HG03439 (cell line): ENCODE results near the gene CADPS2.
A peak's percentile ranks its signal among the peaks of the same experiment; 100 is the strongest.
"Not testable (repeated sequence)": the region's sequence is repeated elsewhere in the genome, so short reads cannot be mapped to it uniquely, and the experiment has no call there.

Experiments
- ATAC-seq: cut with Tn5 transposase; IDR thresholded peaks from one replicate; pipeline ENCODE4 v1.9.1; 2021; ENCODE audit warnings: mild to moderate bottlenecking, moderate library complexity; ENCODE audit not compliant: unreplicated experiment

The CADPS2 gene

DNA sequence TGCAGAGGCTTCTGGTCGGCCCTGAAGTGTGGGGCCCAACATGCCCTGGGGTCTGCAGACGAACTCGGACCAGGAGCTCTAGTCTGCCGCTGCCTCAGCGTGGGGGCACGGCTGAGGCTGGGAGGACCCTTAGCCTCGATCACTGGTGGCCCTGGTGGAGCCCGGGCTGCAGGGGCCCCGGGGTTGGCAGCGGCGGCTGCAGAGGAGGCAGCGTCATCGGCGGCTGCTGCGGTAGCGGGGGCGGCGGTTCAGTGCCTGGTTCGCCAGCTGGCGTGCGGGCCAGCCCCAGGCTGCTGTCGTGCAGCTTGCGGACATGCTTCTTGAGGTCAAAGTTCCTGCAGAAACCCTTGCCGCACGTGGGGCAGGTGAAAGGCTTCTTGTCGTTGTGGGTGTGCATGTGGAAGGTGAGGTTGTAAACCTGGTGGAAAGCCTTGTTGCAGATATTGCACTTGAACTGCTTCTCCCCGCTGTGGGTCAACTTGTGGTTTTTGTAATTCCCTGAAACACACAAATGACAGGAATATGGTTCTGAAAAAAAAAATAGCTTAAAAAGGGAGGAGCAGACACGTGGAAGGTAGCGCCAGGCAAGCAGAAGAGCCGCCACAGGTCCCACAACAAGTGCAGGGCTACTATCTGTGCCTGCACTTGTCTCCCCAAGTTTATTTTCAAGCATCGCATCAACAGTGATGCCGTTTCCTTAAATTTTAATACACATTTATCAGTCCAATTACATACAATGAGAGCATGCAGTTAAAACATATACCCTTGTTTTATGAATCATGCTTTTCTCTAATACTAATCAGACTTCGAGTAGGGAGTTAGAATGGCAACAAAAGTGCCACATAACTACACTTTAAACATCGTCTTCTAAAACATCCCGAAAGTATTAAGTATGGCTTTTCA is 584.2 kb downstream of the CADPS2 start:
- no peak for ATAC-seq

DNA sequence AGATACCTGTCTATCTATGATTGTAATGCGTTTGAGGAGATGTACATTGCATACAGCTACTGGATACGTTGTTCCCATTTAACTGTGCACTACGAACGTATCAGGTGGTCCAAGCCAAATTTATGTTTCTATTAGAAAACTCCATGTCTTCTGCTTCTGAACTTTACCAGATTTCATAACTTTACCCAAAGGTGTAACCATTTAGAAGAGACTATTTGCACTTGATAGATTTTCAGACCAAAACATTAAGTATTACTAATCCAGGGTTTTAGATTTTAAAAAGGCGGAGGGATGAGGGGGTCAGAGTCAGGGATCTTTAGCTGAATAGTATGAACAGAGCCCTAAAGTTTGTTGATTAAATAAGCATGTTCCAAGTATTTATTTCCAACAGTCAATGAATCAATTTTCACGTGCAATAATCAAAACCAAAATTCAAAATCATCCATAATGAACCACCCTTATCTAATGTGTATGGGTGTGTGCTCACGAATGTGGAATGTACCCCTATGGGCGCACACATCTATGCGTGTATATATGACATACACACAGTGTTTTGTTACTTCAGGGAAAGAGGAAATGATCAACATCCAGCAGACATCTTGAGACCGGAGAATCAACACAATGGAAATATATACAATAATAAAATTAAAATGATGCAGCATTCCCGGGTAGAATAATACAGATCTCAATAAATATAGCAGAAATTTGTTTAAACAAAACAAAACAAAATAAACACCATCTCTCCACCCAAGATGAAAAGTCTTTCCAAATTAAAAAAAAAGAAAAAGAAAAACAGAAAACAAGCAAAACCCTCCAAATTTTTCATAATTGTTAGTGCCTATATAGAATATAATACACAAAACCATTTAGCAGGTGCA is 585.1 kb downstream of the CADPS2 start:
- ATAC-seq: no peak

DNA sequence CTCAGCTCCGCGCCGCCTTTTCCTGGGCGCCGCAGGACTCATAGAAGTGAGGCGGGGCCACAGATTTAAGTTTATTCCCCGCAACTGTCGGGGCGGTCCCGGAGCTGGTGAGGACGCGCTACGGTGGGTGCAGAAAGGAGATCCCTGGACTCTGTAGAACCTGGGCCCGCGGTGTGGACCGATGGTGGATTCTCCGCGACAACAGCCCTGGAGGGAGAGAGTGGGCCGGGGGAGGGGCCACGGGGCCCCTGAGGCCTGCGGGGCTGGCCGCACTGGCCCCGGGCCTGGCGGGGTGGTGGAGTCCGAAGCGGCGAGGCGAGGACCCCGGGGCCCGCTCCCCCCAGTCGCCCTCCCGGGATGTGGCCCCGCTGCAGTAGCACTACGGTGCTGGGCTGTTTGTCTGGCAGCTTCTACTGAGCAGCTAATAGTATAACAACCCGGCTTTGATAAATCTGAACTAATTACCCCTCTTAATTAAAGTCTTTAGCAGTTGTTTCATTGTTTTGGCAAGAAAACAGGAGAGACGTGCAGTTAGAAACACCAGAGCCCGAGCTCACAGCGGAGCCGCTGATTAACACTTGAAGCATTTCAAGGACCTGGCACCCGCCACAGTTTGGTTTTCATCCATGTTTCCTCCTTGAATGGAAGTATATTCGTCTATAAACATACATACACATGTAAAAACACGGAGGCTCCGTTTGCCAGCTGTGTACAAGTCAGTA is 585.9 kb downstream of the CADPS2 start:
- no peak for ATAC-seq

DNA sequence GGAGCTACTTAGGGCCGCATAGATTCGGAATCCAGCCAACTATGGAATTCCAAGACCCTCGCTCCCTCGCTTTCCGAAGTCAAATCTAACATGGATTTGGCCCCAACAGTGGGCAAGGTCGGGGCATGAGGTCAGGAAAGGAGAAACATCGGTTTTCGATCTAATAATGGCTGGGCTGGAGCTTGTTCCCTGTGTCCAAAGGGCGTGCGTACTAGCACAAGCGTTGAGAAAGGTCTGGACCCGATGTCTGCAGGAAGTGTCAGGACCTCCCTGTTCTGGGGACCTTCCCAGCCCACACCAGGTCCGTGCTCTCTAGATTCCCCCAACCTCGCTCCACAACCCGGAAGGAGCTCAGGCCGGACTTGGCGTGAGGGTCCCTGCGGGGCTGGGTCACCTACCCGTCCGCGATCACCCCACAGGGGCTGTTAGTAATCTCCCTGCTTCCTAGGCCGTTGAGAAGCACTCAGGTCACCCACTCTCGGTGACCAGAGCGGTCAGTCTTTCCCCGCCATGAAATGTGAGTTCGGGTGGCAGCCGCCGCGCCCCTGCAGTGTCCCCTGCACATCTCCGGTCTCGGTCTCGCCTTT is 586.5 kb downstream of the CADPS2 start:
- ATAC-seq: no peak

DNA sequence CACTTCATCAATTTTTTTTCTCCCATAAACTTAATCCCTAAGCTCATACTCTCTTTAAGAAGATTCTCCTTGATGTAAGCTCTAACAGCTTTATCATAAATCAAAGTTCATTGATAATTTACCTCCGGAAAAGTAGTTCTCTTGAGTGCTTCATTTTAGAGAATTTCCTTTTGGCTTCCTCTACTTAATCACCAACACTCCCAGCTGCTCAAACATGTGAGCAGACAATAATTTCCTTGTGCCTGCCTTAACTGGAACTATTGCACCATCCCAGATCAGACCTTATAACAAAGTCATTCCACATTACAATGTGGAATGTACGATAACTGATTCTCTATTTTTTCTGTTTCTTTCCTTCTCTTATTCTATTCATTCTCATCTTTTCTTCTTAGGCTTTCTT is 587.6 kb downstream of the CADPS2 start:
- no peak for ATAC-seq

DNA sequence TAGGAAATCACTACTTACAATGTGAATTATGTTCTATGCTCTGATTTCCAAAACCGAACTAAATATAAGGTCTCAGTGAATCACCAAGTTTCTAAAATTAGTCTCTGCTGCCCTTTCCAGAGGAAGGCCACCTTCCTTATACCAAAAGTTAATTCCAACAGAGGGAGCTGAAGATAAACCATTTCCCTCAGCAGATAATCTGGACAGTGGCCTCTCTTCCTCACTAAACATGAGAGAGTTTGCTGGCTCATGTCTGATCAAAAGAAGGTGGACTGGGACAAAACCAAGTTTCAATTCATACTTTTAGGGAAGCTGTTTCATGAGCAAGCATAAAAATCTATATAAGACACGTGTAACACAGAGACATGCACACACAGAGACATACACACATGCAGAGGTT is 588.1 kb downstream of the CADPS2 start:
- ATAC-seq: no peak

GRCh38 chr7:122291189-122291588 is 595.1 kb downstream of the CADPS2 start:
- no peak for ATAC-seq

DNA sequence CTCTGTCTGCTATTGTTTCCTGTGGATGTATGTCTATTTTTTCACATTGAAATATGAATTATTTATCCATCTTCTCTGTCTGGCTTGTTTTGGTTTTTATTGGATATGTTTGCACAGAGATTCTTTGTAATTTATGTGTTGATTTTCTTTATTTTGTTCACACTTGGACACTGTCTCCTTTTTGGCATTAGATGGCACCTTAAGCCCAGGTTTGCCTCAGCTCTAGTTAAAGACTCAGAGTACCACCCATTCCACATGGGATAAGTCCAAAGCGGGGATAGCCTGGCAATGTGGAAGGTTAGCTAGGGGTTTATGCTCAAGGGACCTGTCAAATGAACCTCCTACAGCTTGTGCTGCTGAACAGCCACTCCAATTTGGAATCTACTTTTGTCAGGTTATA is 595.8 kb downstream of the CADPS2 start:
- ATAC-seq: no peak

GRCh38 chr7:122289426-122289825 is 596.8 kb downstream of the CADPS2 start:
- no peak for ATAC-seq

DNA sequence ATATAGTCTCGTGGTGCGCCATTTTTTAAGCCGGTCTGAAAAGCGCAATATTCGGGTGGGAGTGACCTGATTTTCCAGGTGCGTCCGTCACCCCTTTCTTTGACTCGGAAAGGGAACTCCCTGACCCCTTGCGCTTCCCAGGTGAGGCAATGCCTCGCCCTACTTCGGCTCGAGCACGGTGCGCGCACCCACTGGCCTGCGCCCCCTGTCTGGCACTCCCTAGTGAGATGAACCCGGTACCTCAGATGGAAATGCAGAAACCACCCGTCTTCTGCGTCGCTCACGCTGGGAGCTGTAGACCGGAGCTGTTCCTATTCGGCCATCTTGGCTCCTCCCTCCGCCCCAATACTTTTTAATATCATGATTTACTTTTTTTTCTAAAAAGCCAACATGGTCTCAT is 601.7 kb downstream of the CADPS2 start:
- not testable (repeated sequence) for ATAC-seq

GRCh38 chr7:122273117-122273516 is 613.1 kb downstream of the CADPS2 start:
- ATAC-seq: peak; percentile 80

DNA sequence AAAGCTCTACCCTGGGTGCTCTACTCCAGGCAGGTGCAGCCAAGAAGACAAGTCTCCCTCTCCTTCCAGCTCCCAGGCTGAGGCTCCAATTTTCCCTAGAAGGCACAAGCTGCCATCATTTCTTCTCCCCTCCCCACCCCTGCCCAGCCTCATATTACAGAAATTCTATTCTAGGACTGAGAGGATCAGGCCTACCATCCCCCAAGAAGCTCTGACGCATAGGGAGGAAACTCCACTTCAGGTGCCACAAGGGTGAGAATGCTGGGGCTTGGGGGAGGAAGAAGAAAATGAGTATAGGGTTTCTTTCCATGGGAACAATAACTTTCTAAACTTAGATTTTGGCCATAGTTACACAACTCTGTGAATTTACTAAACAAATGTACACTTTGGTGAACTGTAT is 617.0 kb downstream of the CADPS2 start:
- no peak for ATAC-seq
